NCI-H1048 (cell line): ENCODE measurements around the gene PLEKHA5.
"Not testable (repeated sequence)": the region's sequence is repeated elsewhere in the genome, so short reads cannot be mapped to it uniquely, and the experiment has no call there.

Experiments
- DNase-seq: peaks from one replicate; lab custom pipeline; 2025; lab: John Stamatoyannopoulos, UW

Gene PLEKHA5

GRCh38 chr12:19411234-19412204 is 282.0 kb downstream of the PLEKHA5 start:
- no peak for DNase-seq

- no peak for DNase-seq
Measured at GRCh38 chr12:19412844-19413243, 283.3 kb downstream of the PLEKHA5 start.

GRCh38 chr12:19413582-19413981 is 284.0 kb downstream of the PLEKHA5 start:
- DNase-seq, result not testable (repeated sequence)

GRCh38 chr12:19415563-19415962 is 286.0 kb downstream of the PLEKHA5 start:
- DNase-seq, result no peak

- DNase-seq, result no peak
Measured at GRCh38 chr12:19419086-19419485, 289.6 kb downstream of the PLEKHA5 start.

GRCh38 chr12:19421503-19422282 is 292.2 kb downstream of the PLEKHA5 start:
- DNase-seq, result no peak

GRCh38 chr12:19423166-19423930 is 293.8 kb downstream of the PLEKHA5 start:
- no peak for DNase-seq
